Measurements from ENCODE around the gene OPA3. TPM values are rescaled to one million over a fixed set of nuclear protein-coding genes. Genes with fewer than 3 reads are reported as not detected.

Gene OPA3
- total and polyA plus RNA-seq, 2 donors (not counting 1 experiment from before 2014, with no cell fraction given), result 7.3 to 11.2 TPM

DNA sequence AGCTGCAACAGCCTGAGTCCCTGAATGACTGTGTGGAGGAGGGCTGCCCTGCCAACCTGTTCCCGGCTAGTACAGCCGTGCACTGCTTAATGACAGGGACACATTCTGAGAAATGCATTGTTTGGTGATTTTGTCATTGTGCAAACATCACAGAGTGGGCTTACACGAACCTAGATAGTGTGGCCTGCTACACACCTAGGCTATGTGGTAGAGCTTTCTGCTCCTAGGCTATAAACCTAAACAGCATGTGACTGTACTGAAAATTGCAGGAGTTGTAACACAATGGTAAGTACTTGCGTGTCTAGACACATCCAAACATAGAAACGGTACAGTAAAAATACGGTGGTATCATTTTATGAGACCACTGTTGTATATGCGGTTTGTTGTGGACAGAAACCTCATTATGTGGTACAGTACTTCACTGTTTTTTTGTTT lies 42.4 kb downstream of the OPA3 start:
- H3K27ac Mint-ChIP-seq, result no peak overlapping the region
- no peak overlapping the region for H3K4me3 ChIP-seq (ENCODE audit: control extremely low read depth in 1 of 5, extremely low read depth in 1 of 5, insufficient read depth in 1 of 5, low read depth in 2 of 5, low read length in 4 of 5)
- H4K20me1 ChIP-seq (ENCODE audit: control insufficient read depth, insufficient read depth, low read length, poor library complexity, severe bottlenecking), result no peaks in the 10 kb centered on the region
- H3K4me1 Mint-ChIP-seq, result peaks cover 15% of the 10 kb centered on the region
- no peaks in the 10 kb centered on the region for H3K27me3 ChIP-seq (replicated peaks in 1 of 4; ENCODE audit: control extremely low read depth in 1 of 4, control insufficient read depth in 3 of 4, insufficient read depth in 4 of 4, low read length in 3 of 4)
- H3K27ac ChIP-seq (ENCODE audit: low read length in 2 of 2), result no peak overlapping the region
- peaks cover 7 to 24% of the 10 kb centered on the region in 2 donors for H3K4me1 ChIP-seq (ENCODE audit: control insufficient read depth in 2 of 2, insufficient read depth in 2 of 2, low read length in 2 of 2)
- TF ChIP-seq EZH2 (IDR thresholded peaks at IDR 0.05; ENCODE audit: borderline replicate concordance, insufficient read depth, low read depth, low read length, poor library complexity, severe bottlenecking), result no peak
- TF ChIP-seq, protein P1, sequence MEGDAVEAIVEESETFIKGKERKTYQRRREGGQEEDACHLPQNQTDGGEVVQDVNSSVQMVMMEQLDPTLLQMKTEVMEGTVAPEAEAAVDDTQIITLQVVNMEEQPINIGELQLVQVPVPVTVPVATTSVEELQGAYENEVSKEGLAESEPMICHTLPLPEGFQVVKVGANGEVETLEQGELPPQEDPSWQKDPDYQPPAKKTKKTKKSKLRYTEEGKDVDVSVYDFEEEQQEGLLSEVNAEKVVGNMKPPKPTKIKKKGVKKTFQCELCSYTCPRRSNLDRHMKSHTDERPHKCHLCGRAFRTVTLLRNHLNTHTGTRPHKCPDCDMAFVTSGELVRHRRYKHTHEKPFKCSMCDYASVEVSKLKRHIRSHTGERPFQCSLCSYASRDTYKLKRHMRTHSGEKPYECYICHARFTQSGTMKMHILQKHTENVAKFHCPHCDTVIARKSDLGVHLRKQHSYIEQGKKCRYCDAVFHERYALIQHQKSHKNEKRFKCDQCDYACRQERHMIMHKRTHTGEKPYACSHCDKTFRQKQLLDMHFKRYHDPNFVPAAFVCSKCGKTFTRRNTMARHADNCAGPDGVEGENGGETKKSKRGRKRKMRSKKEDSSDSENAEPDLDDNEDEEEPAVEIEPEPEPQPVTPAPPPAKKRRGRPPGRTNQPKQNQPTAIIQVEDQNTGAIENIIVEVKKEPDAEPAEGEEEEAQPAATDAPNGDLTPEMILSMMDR (IDR thresholded peaks at IDR 0.05), result no peak
- no peaks in the 10 kb centered on the region for H3K27me3 Mint-ChIP-seq
- H2AFZ ChIP-seq (ENCODE audit: insufficient read depth, low read depth, low read length, poor library complexity, severe bottlenecking), result no peak overlapping the region
- no peaks in the 10 kb centered on the region for H3K79me2 ChIP-seq (ENCODE audit: control insufficient read depth, insufficient read depth, low read length)
- peaks cover 0 to 9% (median 7%) of the 10 kb centered on the region in 3 donors for H3K9me3 ChIP-seq (ENCODE audit: control extremely low read depth in 1 of 3, control insufficient read depth in 2 of 3, insufficient read depth in 1 of 3, low read length in 2 of 3)
- H3K9ac ChIP-seq (ENCODE audit: low read length), result no peak overlapping the region
- DNase-seq, result no peak
- ATAC-seq (ENCODE audit: low read depth), result no peak
- ChIA-PET POLR2A (interaction anchor here (0.7 kb wide), 1 partner anchor 96 kb away, joined by 5 read pairs; no protein-coding TSS in a partner anchor), CTCF (interaction anchor here (1.0 kb wide), 2 partner anchors 18 to 103 kb away, joined by 3 read pairs; no protein-coding TSS in a partner anchor)
- intact Hi-C loops (cut with micrococcal nuclease), result no loop called here
- no peak overlapping the region for H3K4me3 Mint-ChIP-seq
- H3K36me3 ChIP-seq (replicated peaks in 1 of 2; ENCODE audit: control extremely low read depth in 1 of 2, control insufficient read depth in 1 of 2, extremely low read depth in 1 of 2, insufficient read depth in 2 of 2, low read length in 1 of 2), result no peaks in the 10 kb centered on the region
- no peak overlapping the region for H3K4me2 ChIP-seq (replicated peaks; ENCODE audit: low read depth, low read length, poor library complexity, severe bottlenecking)
- whole genome bisulfite sequencing (ENCODE audit: insufficient coverage), result 80% methylated on average over 3 of the region's 7 CpGs
- no peaks in the 10 kb centered on the region for H3K9me3 Mint-ChIP-seq (ENCODE audit: insufficient read depth)

- H3K27me3 ChIP-seq (replicated peaks in 1 of 4; ENCODE audit: control extremely low read depth in 1 of 4, control insufficient read depth in 3 of 4, insufficient read depth in 4 of 4, low read length in 3 of 4), result no peaks in the 10 kb centered on the region
- CTCF ChIA-PET, result no interaction called here
- no peaks in the 10 kb centered on the region for H4K20me1 ChIP-seq (ENCODE audit: control insufficient read depth, insufficient read depth, low read length, poor library complexity, severe bottlenecking)
- peaks cover 0 to 9% (median 7%) of the 10 kb centered on the region in 3 donors for H3K9me3 ChIP-seq (ENCODE audit: control extremely low read depth in 1 of 3, control insufficient read depth in 2 of 3, insufficient read depth in 1 of 3, low read length in 2 of 3)
- intact Hi-C loops (cut with micrococcal nuclease), result no loop called here
- POLR2A ChIA-PET, result no interaction called here
- Mint-ChIP-seq H3K9me3 (ENCODE audit: insufficient read depth) (no peaks in the 10 kb centered on the region), H3K27me3 (no peaks in the 10 kb centered on the region), H3K4me3 (no peak overlapping the region), H3K4me1 (peaks cover 8% of the 10 kb centered on the region), H3K27ac (no peak overlapping the region)
- no peak for TF ChIP-seq EZH2 (IDR thresholded peaks at IDR 0.05; ENCODE audit: borderline replicate concordance, insufficient read depth, low read depth, low read length, poor library complexity, severe bottlenecking)
- TF ChIP-seq, protein P1 (IDR thresholded peaks at IDR 0.05), result no peak
- WGBS (ENCODE audit: insufficient coverage), result no CpG with 5 or more reads among the region's 9 CpGs
- ATAC-seq (ENCODE audit: low read depth) (no peak), DNase-seq (no peak)
- H3K4me1 ChIP-seq (ENCODE audit: control insufficient read depth in 2 of 2, insufficient read depth in 2 of 2, low read length in 2 of 2), result peaks cover 7 to 17% of the 10 kb centered on the region in 2 donors
- H3K4me2 ChIP-seq (replicated peaks; ENCODE audit: low read depth, low read length, poor library complexity, severe bottlenecking), result no peak overlapping the region
- H3K4me3 ChIP-seq (ENCODE audit: control extremely low read depth in 1 of 5, extremely low read depth in 1 of 5, insufficient read depth in 1 of 5, low read depth in 2 of 5, low read length in 4 of 5), result no peak overlapping the region
- H3K9ac ChIP-seq (ENCODE audit: low read length), result no peak overlapping the region
- no peaks in the 10 kb centered on the region for H3K36me3 ChIP-seq (replicated peaks in 1 of 2; ENCODE audit: control extremely low read depth in 1 of 2, control insufficient read depth in 1 of 2, extremely low read depth in 1 of 2, insufficient read depth in 2 of 2, low read length in 1 of 2)
- no peak overlapping the region for H3K27ac ChIP-seq (ENCODE audit: low read length in 2 of 2)
- no peak overlapping the region for H2AFZ ChIP-seq (ENCODE audit: insufficient read depth, low read depth, low read length, poor library complexity, severe bottlenecking)
- no peaks in the 10 kb centered on the region for H3K79me2 ChIP-seq (ENCODE audit: control insufficient read depth, insufficient read depth, low read length)
Measured at GRCh38 chr19:45539459-45539858, 45.1 kb downstream of the OPA3 start.

All from B cell (primary cell).